ENCODE results near the gene ST14.

The ST14 gene

DNA sequence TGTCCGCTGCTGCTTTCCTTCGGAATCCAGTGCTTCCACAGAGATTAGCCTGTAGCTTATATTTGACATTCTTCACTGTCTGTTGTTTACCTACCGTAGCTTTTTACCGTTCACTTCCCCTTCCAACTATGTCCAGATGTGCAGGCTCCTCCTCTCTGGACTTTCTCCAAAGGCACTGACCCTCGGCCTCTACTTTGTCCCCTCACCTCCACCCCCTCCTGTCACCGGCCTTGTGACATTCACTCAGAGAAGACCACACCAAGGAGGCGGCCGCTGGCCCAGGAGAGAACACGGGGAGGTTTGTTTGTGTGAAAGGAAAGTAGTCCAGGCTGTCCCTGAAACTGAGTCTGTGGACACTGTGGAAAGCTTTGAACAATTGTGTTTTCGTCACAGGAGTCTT is 15.4 kb upstream of the ST14 start:
- POLR2A ChIA-PET: no interaction called here
- TF ChIP-seq, protein P1, sequence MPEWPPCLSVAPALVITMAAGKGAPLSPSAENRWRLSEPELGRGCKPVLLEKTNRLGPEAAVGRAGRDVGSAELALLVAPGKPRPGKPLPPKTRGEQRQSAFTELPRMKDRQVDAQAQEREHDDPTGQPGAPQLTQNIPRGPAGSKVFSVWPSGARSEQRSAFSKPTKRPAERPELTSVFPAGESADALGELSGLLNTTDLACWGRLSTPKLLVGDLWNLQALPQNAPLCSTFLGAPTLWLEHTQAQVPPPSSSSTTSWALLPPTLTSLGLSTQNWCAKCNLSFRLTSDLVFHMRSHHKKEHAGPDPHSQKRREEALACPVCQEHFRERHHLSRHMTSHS (tag by site-specific recombination; IDR thresholded peaks at IDR 0.05): no peak
- Histone ChIP-seq H3K36me3 (ENCODE audit: control insufficient read depth in 2 of 2, insufficient read depth in 1 of 2, low read length in 2 of 2) (peaks cover 3 to 78% of the 10 kb centered on the region in 2 experiments; a peak in 2 of 3 replicates), H3K4me1 (ENCODE audit: control insufficient read depth, insufficient read depth, low read length) (no peaks in the 10 kb centered on the region), H3K9me3 (ENCODE audit: control insufficient read depth, insufficient read depth, low read depth, low read length) (no peaks in the 10 kb centered on the region), H3K27ac (ENCODE audit: extremely low read depth, low read depth, low read length) (no peak overlapping the region), H3K4me3 (ENCODE audit: low read depth, low read length) (no peak overlapping the region)
- CTCF ChIA-PET: interaction anchor here (0.6 kb wide), 1 partner anchor 61 kb away, joined by 4 read pairs; no protein-coding TSS in a partner anchor

DNA sequence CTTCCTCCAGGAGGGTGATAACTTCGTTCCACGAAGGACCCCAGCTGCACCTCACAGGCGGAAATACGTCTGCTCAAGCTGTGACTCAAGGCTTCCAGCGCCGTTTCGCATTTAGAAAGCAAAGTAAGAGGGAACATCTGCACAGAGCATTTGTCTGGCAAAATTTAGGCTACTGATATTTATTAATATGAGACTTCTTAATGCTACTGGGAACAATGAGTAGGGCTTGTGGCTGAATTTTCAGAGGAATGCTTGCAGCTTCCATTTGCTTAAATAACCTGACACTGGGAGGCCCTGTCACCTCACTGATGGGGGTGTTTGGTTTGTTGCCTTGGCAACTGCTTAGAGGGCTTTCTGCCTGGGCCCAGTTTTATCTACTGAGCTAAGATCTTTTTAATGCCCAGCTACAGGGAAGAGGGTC is 14.7 kb upstream of the ST14 start:
- H3K4me1 ChIP-seq (ENCODE audit: control insufficient read depth, insufficient read depth, low read length): no peaks in the 10 kb centered on the region
- no peak overlapping the region for H3K27ac ChIP-seq (ENCODE audit: extremely low read depth, low read depth, low read length)
- H3K36me3 ChIP-seq (ENCODE audit: control insufficient read depth in 2 of 2, insufficient read depth in 1 of 2, low read length in 2 of 2): peaks cover 3 to 71% of the 10 kb centered on the region in 2 experiments; a peak in 2 of 3 replicates
- TF ChIP-seq ZNF747 (tag by site-specific recombination; IDR thresholded peaks at IDR 0.05): no peak
- TF ChIP-seq ZNF654 (tag by site-specific recombination; IDR thresholded peaks at IDR 0.05; ENCODE audit: low read depth): no peak
- no peak for TF ChIP-seq ZSCAN30 (tag by site-specific recombination; IDR thresholded peaks at IDR 0.05)
- no peak for TF ChIP-seq ZNF610 (tag by site-specific recombination; IDR thresholded peaks at IDR 0.05; ENCODE audit: borderline replicate concordance)
- TF ChIP-seq, protein P2, sequence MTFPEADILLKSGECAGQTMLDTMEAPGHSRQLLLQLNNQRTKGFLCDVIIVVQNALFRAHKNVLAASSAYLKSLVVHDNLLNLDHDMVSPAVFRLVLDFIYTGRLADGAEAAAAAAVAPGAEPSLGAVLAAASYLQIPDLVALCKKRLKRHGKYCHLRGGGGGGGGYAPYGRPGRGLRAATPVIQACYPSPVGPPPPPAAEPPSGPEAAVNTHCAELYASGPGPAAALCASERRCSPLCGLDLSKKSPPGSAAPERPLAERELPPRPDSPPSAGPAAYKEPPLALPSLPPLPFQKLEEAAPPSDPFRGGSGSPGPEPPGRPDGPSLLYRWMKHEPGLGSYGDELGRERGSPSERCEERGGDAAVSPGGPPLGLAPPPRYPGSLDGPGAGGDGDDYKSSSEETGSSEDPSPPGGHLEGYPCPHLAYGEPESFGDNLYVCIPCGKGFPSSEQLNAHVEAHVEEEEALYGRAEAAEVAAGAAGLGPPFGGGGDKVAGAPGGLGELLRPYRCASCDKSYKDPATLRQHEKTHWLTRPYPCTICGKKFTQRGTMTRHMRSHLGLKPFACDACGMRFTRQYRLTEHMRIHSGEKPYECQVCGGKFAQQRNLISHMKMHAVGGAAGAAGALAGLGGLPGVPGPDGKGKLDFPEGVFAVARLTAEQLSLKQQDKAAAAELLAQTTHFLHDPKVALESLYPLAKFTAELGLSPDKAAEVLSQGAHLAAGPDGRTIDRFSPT (tag by site-specific recombination; IDR thresholded peaks at IDR 0.05): no peak
- no peak for TF ChIP-seq MEIS1 (CRISPR knock-in tag; IDR thresholded peaks at IDR 0.05; ENCODE audit: borderline replicate concordance)
- TF ChIP-seq ZBTB48 (tag by site-specific recombination; IDR thresholded peaks at IDR 0.05): no peak
- no peak for TF ChIP-seq BCL11A (tag by site-specific recombination; IDR thresholded peaks at IDR 0.05; ENCODE audit: low read depth)
- no peak for TF ChIP-seq ZNF24 (tag by site-specific recombination; IDR thresholded peaks at IDR 0.05)
- TF ChIP-seq ZNF571 (tag by site-specific recombination; IDR thresholded peaks at IDR 0.05): no peak
- TF ChIP-seq ZNF416 (tag by site-specific recombination; IDR thresholded peaks at IDR 0.05): no peak
- TF ChIP-seq ZNF623 (tag by site-specific recombination; IDR thresholded peaks at IDR 0.05): no peak
- TF ChIP-seq, protein P3, sequence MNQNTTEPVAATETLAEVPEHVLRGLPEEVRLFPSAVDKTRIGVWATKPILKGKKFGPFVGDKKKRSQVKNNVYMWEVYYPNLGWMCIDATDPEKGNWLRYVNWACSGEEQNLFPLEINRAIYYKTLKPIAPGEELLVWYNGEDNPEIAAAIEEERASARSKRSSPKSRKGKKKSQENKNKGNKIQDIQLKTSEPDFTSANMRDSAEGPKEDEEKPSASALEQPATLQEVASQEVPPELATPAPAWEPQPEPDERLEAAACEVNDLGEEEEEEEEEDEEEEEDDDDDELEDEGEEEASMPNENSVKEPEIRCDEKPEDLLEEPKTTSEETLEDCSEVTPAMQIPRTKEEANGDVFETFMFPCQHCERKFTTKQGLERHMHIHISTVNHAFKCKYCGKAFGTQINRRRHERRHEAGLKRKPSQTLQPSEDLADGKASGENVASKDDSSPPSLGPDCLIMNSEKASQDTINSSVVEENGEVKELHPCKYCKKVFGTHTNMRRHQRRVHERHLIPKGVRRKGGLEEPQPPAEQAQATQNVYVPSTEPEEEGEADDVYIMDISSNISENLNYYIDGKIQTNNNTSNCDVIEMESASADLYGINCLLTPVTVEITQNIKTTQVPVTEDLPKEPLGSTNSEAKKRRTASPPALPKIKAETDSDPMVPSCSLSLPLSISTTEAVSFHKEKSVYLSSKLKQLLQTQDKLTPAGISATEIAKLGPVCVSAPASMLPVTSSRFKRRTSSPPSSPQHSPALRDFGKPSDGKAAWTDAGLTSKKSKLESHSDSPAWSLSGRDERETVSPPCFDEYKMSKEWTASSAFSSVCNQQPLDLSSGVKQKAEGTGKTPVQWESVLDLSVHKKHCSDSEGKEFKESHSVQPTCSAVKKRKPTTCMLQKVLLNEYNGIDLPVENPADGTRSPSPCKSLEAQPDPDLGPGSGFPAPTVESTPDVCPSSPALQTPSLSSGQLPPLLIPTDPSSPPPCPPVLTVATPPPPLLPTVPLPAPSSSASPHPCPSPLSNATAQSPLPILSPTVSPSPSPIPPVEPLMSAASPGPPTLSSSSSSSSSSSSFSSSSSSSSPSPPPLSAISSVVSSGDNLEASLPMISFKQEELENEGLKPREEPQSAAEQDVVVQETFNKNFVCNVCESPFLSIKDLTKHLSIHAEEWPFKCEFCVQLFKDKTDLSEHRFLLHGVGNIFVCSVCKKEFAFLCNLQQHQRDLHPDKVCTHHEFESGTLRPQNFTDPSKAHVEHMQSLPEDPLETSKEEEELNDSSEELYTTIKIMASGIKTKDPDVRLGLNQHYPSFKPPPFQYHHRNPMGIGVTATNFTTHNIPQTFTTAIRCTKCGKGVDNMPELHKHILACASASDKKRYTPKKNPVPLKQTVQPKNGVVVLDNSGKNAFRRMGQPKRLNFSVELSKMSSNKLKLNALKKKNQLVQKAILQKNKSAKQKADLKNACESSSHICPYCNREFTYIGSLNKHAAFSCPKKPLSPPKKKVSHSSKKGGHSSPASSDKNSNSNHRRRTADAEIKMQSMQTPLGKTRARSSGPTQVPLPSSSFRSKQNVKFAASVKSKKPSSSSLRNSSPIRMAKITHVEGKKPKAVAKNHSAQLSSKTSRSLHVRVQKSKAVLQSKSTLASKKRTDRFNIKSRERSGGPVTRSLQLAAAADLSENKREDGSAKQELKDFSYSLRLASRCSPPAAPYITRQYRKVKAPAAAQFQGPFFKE (tag by site-specific recombination; IDR thresholded peaks at IDR 0.05; ENCODE audit: borderline replicate concordance): no peak
- no peaks in the 10 kb centered on the region for H3K9me3 ChIP-seq (ENCODE audit: control insufficient read depth, insufficient read depth, low read depth, low read length)
- ChIA-PET POLR2A (interaction anchor here (0.5 to 0.6 kb wide), 2 partner anchors 41 to 161 kb away, joined by 3 read pairs; no protein-coding TSS in a partner anchor), CTCF (interaction anchor here (0.7 to 1.9 kb wide), 4 partner anchors 8 to 359 kb away, joined by 3 to 7 read pairs (median 6); no protein-coding TSS in a partner anchor)
- no peak overlapping the region for H3K4me3 ChIP-seq (ENCODE audit: low read depth, low read length)
